ENCODE data around the gene STXBP2.
A peak's percentile ranks its signal among the peaks of the same experiment; 100 is the strongest.

The STXBP2 gene

DNA sequence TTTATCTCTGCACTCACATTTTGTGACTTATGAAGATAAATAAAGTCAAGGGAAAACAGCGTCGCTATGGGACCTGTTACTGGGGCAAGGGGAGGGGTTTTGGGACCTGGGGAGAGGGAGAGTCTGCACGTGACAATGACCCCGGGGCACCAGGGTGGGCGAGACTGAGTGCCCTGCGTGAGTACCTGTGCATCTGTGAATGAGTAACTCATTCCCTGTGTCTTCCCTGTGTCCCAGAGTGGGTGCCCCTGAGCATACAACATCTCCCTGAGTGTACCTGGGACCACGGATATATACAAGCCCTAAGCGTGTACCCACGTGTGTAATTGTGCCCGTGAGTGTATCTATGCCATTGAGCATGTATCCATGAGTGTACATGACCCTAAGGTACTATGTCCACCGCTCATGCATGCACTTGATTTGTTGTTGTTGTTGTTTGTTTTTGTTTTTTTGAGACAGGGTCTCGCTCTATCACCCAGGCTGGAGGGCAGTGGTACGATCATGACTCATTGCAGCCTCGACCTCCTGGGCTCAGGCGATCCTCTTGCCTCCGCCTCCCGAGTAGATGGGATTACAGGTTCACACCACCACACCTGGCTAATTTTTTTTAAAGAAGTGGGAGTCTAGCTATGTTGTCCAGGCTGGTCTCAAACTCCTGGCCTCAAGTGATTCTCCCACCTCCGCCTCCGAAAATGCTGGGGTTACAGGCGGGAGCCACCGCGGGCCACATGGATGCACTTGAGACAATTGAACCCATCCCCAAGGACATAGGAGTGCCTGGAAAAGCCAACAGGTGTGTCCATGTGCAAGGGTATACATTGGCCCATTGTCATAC, 43.1 kb downstream of the STXBP2 start:
- DNase-seq (ENCODE audit: low spot score), result no peak

DNA sequence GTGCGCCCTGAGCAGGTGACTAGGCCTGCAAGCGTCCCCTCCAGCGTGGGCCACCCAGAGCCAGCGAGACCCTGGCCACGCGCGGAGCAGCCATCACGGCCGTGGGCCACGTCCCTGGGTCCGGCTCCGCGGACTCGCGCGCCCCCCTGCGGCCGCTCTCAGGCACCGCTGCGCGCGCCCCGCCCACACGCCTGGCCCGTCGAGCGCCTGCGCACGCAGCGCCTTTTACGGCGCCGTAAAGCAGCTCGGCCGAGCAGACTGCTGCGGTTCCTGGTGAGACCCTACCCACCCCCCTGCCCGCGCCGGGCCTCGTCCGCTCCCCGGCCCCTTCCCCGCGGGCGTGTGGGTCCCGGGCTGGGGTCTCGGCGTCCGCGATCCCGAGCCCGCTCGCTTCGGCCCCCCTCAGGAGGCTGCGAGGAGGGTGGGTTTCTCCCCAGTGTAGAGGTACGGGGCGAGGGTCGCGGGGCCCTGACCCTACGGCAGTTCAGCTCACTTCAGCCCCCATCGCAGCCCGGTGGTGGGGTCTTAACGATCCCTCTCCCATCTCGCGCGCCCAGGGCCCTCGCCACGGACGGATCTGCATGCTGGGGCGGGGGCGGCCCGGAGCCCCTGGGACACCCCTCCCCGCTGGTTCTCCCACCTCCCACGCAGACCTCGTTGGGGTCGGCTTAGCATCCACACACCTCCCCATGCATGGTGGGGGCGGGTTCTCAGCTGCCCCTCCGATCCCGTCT, 43.9 kb downstream of the STXBP2 start, which contains the start of gene TRAPPC5:
TSS of gene TRAPPC5 (plus strand) at position 228 of the 734 bp plus-strand sequence. CDS start 1,421 bp downstream, outside the sequence.
- peak; percentile 91 for DNase-seq (ENCODE audit: low spot score)

DNA sequence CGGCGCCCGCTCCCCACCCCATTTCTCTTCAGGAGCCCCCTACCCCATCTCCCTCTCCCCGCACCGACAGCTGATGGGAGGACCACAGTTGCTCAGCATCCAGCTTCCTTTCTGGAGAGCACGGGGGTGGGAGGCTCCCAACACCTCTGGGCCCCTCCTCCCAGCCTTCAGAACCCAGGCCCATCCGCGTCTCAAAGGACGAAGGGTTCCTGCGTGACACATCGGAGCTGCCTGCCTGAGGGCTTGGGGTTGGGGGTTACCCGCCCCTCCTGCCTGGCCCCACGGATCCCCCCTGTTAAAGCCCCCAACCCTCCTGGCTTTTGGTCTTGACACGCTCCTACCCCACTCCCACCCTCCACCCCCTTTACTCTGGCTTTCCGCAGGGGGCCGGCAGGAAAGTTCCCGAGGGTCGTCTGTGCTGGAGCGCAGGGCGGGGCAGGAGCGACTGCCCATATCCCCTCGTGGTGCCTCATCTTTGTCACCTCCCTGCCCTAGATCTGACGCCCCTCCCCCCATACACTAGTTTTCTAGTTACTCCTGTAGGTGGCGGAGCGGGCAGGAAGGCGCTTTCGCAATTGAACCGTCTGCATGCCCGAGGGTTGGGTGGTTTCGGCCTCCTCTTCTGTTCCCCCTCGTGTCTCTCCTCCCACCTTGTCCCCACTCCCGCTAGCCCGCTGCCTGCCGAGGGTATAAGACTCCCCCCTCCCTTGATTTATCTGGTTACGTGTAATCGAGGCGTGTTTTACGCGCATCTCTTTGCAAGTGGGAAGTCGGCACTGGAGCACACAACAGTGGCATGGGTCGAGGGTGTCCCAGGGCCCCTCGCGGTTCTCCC, 44.6 kb downstream of the STXBP2 start:
- peak; percentile 60 for DNase-seq (ENCODE audit: low spot score)

DNA sequence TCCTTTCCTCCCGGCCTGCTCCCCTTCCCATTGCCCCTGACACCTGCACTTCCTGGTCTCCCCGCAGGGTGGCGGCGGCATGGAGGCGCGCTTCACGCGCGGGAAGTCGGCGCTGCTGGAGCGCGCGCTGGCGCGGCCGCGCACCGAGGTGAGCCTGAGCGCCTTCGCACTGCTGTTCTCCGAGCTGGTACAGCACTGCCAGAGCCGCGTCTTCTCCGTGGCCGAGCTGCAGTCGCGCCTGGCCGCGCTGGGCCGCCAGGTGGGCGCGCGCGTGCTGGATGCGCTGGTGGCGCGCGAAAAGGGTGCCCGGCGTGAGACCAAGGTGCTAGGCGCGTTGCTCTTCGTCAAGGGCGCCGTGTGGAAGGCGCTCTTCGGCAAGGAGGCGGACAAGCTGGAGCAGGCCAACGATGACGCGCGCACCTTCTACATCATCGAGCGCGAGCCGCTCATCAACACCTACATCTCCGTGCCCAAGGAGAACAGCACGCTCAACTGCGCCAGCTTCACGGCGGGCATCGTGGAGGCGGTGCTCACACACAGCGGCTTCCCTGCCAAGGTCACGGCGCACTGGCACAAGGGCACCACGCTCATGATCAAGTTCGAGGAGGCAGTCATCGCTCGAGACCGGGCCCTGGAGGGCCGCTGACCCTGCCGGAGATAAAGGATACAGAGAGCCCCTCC, 45.4 kb downstream of the STXBP2 start:
- no peak for DNase-seq (ENCODE audit: low spot score)

DNA sequence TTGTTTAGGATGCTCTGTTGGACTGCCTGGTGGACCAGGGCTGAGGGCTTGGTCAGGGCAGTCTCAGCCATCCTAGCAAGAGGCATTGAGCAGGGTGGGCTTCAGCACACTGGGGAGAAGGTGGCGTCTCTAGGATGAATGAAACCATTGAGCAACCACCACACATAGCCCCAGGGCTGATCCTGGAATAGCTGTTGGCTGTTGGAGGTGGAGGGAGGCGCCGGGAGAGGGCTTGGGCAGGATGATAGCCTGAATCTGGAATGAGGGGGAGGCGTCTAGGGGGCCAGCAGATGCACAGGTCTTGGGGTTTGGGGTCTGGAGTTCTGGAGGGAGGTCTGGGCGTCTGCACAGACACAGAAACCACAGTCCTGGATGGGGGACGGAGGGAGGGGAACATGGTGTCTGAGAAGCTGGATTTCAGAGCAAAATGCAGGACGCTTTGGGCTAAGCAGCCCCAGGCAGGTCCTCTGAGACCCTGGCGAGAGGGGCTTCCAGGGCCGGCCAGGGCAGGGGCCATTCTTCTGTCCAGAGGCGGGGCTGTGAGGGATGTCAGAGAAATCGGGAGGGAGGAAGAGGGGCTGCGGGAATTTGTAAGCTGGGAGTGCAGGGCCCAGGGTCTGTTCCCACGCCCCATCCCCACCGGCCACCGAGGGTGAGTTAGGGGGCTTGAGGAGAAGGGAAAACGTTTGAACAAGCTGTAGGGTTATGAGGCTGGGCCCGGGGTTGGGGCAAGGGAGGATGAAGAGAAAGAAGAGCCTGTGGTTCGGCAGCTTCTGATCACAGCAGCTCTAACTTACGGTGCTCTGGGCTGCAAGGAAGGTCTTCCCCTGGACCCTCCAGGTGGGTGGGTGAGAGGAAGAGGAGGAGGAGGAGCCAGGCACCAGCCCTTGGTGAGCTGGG, 48.9 kb downstream of the STXBP2 start:
- no peak for DNase-seq (ENCODE audit: low spot score)

DNA sequence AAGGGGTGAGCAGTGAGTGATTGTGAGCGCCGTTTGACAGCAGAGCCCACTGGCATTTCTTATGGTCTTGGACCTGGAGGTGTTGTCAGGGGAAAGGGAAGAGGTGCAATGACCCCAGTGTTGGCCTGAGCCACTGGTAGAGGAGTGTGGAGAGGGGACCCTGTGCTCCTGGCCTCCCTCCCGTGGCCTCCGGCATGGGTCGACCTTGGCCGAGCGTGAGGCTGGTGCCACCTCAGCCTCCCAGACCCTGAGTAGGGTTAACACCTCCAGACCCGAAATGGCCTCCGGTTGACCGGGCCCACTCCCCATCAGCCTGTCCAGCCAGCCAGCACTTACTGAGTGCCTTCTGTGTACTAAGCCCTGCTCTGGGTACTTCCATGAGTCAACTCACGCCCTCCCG, 50.3 kb downstream of the STXBP2 start:
- no peak for DNase-seq (ENCODE audit: low spot score)

DNA sequence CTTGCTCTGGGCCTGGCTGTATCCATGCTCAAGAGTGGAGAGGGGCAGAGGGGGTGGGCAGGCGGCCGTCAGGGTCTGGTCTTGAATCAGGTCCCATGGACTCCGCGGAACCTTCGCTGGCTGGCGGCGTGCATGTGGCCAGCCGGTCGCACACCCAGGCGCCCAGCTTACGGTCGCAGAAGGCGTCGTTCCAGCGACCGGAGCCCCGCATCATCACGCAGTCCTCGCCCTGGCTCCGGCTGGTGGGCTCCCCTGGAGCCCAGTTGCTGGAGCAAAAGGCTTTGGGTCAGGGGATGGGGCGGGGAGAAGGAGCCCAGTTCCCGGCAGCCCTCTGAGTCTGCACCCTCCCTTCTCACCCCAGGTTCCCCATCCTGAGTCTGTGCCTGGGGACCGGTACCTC, 52.3 kb downstream of the STXBP2 start:
- no peak for DNase-seq (ENCODE audit: low spot score)

DNA sequence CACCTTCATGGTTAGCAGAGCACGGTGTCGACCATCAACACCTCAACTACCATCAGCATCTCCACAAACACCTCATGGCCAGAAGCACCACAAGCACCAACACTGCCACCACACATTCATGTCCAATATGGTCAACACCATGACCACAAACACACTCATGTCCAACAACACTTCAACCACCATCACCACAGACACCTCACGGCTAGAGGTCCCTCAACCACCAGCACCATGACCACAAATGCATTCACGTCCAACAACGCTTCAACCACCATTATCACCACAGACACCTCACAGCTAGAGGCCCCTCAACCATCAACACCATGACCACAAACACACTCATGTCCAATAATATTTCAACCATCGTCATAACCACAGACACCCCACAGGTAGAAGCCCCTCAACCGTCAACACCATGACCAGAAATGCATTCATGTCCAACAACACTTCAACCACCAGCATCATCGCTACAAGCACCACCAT, 53.9 kb downstream of the STXBP2 start:
- no peak for DNase-seq (ENCODE audit: low spot score)

DNA sequence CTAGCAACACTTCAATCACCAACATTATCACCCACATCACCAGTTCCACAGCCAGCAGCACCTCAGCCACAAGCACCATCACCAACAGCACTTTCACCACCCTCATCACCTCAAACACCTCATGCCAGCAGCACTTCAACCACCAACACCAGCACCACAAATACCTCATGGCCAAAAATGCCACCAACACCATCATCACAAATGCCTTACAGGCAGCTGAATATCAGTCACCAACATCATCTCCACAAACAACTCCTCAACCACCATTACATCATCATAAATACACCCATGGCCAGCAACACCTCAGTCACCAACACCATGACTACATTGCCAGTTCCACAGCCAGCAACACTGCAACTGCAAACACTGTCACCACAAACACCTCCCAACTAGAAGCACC, 54.6 kb downstream of the STXBP2 start:
- DNase-seq (ENCODE audit: low spot score), result no peak

DNA sequence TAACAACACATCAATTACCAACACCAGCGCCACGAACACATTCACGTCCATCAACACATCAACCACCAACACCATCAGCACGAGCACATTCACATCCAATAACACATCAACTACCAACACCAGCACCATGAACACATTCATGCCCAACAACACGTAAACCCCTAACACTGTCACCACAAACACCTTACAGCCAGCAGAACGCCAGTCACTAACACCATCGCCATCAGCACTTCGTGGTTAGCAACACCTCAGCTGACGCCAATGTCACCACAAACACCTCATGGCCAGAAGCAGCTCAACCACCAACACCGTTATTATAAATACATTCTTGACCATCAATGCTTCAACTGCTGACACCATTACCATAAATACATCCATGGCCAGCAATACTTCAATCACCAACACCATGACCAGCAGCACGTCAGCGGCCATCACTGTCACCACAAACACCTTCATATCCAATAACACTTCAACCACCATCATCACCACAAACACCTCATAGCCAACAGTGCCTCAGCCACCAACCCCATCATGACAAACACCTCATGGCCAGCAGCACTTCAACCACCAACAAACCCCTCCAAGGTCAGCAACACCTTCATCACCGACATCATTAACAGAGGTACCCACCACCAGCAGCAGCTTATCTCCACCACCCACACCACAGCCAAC, 55.6 kb downstream of the STXBP2 start:
- DNase-seq (ENCODE audit: low spot score), result no peak

DNA sequence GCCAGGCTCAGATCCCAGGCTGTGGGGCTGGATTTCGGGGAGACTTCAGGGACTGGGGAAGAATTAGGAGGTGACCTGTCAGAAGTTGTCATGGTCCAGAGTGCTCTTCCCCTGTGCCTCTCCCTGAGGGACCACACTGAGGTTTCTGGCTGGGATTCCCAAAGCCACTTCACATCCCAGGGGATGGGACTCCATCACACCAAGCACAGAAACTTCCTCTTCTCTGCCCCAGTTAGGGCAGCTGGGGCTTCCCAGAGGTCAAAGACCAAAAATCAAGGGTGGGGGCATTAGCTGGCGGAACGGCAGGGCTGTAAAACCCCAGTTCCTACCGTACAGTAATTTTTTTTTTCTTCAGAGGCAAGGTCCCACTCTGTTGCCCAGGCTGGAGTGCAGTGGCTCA, 57.6 kb downstream of the STXBP2 start:
- DNase-seq (ENCODE audit: low spot score), result no peak
